Measurements from ENCODE around the gene AHRR.

The AHRR gene

GRCh38 chr5:431001-431710 is 109.6 kb downstream of the AHRR start:
- no peak for DNase-seq

- no peak for DNase-seq
Measured at GRCh38 chr5:431711-432050, 110.2 kb downstream of the AHRR start.

- no peak for DNase-seq
Measured at GRCh38 chr5:432201-432927, 110.8 kb downstream of the AHRR start.

- no peak for DNase-seq
Measured at GRCh38 chr5:432928-433791, 111.6 kb downstream of the AHRR start.

GRCh38 chr5:433836-434235 is 112.3 kb downstream of the AHRR start:
- DNase-seq, result no peak

GRCh38 chr5:434443-435146 is 113.1 kb downstream of the AHRR start:
- no peak for DNase-seq

- no peak for DNase-seq
Measured at GRCh38 chr5:435156-435790, 113.8 kb downstream of the AHRR start.

GRCh38 chr5:435961-436640 is 114.6 kb downstream of the AHRR start:
- no peak for DNase-seq

- DNase-seq, result no peak
Measured at GRCh38 chr5:436641-436975, 115.1 kb downstream of the AHRR start.

- no peak for DNase-seq
Measured at GRCh38 chr5:437281-437771, 115.8 kb downstream of the AHRR start.

- DNase-seq, result no peak
Measured at GRCh38 chr5:438481-438981, 117.0 kb downstream of the AHRR start.

GRCh38 chr5:439181-439580 is 117.7 kb downstream of the AHRR start:
- no peak for DNase-seq

GRCh38 chr5:439636-440035 is 118.1 kb downstream of the AHRR start:
- DNase-seq, result no peak

GRCh38 chr5:440401-441201 is 119.1 kb downstream of the AHRR start:
- no peak for DNase-seq

- DNase-seq, result no peak
Measured at GRCh38 chr5:441996-442334, 120.5 kb downstream of the AHRR start.

- DNase-seq, result peak; percentile 69
Measured at GRCh38 chr5:442335-443238, 121.1 kb downstream of the AHRR start, which contains the start of gene EXOC3. TSS of gene EXOC3 (plus strand) at chr5:443176. CDS start at chr5:446206, 3,030 bp downstream.

- DNase-seq, result no peak
Measured at GRCh38 chr5:443239-444151, 122.0 kb downstream of the AHRR start.

- no peak for DNase-seq
Measured at GRCh38 chr5:444226-444625, 122.7 kb downstream of the AHRR start.

- no peak for DNase-seq
Measured at GRCh38 chr5:445591-445990, 124.1 kb downstream of the AHRR start.
